ENCODE data around the gene ONECUT1. TPM values are rescaled to one million over a fixed set of nuclear protein-coding genes. Genes with fewer than 3 reads are reported as not detected.
A peak's percentile ranks its signal among the peaks of the same experiment; 100 is the strongest.
"Not testable (repeated sequence)": the region's sequence is repeated elsewhere in the genome, so short reads cannot be mapped to it uniquely, and the experiment has no call there.

Gene ONECUT1
- total RNA-seq: not detected
- long read RNA-seq, donor 1: 0 reads
- long read RNA-seq, donor 2: 0 reads

- intact Hi-C loops (cut with DNase I): no loop called here
- DNase-seq (ENCODE audit: low spot score): no peak
These were observed at the start of gene ONECUT1 for GRCh38 chr15:52790169-52790708. TSS of gene ONECUT1 (minus strand) at chr15:52790336. CDS start at chr15:52789884, 452 bp downstream.

- DNase-seq (ENCODE audit: low spot score): no peak
- intact Hi-C loops (cut with DNase I): no loop called here
These were observed 44.2 kb upstream of the ONECUT1 start for GRCh38 chr15:52834379-52834778.

GRCh38 chr15:52824169-52824942 lies 34.2 kb upstream of the ONECUT1 start:
- intact Hi-C loops (cut with DNase I): not testable (repeated sequence)

GRCh38 chr15:52822475-52822874 lies 32.3 kb upstream of the ONECUT1 start:
- intact Hi-C loops (cut with DNase I): no loop called here
- no peak for DNase-seq (ENCODE audit: low spot score)

More at GRCh38 chr15:52824169-52824942, 34.2 kb upstream of the ONECUT1 start:
- not testable (repeated sequence) for DNase-seq (ENCODE audit: low spot score)

GRCh38 chr15:52819253-52819652 lies 29.1 kb upstream of the ONECUT1 start:
- intact Hi-C loops (cut with DNase I): no loop called here

GRCh38 chr15:52815899-52816298 lies 25.8 kb upstream of the ONECUT1 start:
- intact Hi-C loops (cut with DNase I); DNase-seq (ENCODE audit: low spot score): not testable (repeated sequence)

More at GRCh38 chr15:52819253-52819652, 29.1 kb upstream of the ONECUT1 start:
- no peak for DNase-seq (ENCODE audit: low spot score)

- DNase-seq (ENCODE audit: low spot score): no peak
- intact Hi-C loops (cut with DNase I): no loop called here
These were observed 18.9 kb upstream of the ONECUT1 start for GRCh38 chr15:52808996-52809395.

- intact Hi-C loops (cut with DNase I): no loop called here
- no peak for DNase-seq (ENCODE audit: low spot score)
These were observed 18.3 kb upstream of the ONECUT1 start for GRCh38 chr15:52808441-52808840.

- intact Hi-C loops (cut with DNase I): no loop called here
- no peak for DNase-seq (ENCODE audit: low spot score)
These were observed 16.1 kb upstream of the ONECUT1 start for GRCh38 chr15:52806284-52806655.

- intact Hi-C loops (cut with DNase I): no loop called here
- no peak for DNase-seq (ENCODE audit: low spot score)
These were observed 15.5 kb upstream of the ONECUT1 start for GRCh38 chr15:52805351-52806283.

GRCh38 chr15:52804526-52805081 lies 14.5 kb upstream of the ONECUT1 start:
- DNase-seq (ENCODE audit: low spot score): no peak
- intact Hi-C loops (cut with DNase I): no loop called here

GRCh38 chr15:52803467-52804306 lies 13.6 kb upstream of the ONECUT1 start:
- DNase-seq (ENCODE audit: low spot score): no peak
- intact Hi-C loops (cut with DNase I): no loop called here

GRCh38 chr15:52803108-52803466 lies 13.0 kb upstream of the ONECUT1 start:
- DNase-seq (ENCODE audit: low spot score): no peak
- intact Hi-C loops (cut with DNase I): no loop called here

- no peak for DNase-seq (ENCODE audit: low spot score)
- intact Hi-C loops (cut with DNase I): no loop called here
These were observed 12.0 kb upstream of the ONECUT1 start for GRCh38 chr15:52802110-52802509.

- intact Hi-C loops (cut with DNase I): no loop called here
- DNase-seq (ENCODE audit: low spot score): no peak
These were observed 11.6 kb upstream of the ONECUT1 start for GRCh38 chr15:52801748-52802085.

- intact Hi-C loops (cut with DNase I): no loop called here
- DNase-seq (ENCODE audit: low spot score): peak; percentile 76
These were observed 11.0 kb upstream of the ONECUT1 start for GRCh38 chr15:52800828-52801747.

- DNase-seq (ENCODE audit: low spot score): no peak
- intact Hi-C loops (cut with DNase I): no loop called here
These were observed 9.1 kb upstream of the ONECUT1 start for GRCh38 chr15:52799145-52799811.

Data from posterior vena cava (tissue), 2 donors.